GM12878 (cell line): ENCODE data around the gene EEFSEC. TPM values are rescaled to one million over a fixed set of nuclear protein-coding genes. Genes with fewer than 3 reads are reported as not detected.

Source experiments
- ATAC-seq: fragments of 200-7000 bp; cut with Tn5 transposase; 3 replicates; pipeline ENCODE4 v1.9.1; 2020; ENCODE audit warnings: mild to moderate bottlenecking, moderate library complexity
- BruUV-seq: library from RNA; stranded (reverse); fragments of 400-500 nt; replicated peaks from 2 replicates; lab custom pipeline; 2021; lab: Mats Ljungman, UMichigan
- CTCF ChIA-PET: fragments of 300-600 bp; sonication (Branson Sonifier 250); formaldehyde crosslinking; extraction: SDS; loops from one replicate; lab custom pipeline; 2021; ENCODE audit warnings: inconsistent platforms; lab: Yijun Ruan, JAX
- POLR2A ChIA-PET: fragments of 350-600 bp; formaldehyde crosslinking; extraction: SDS; loops from one replicate; lab custom pipeline; 2021; ENCODE audit warnings: inconsistent platforms; lab: Charles Lee
- RAD21 ChIA-PET: fragments of 300-600 bp; sonication (Branson Sonifier 250); formaldehyde crosslinking; loops from one replicate; lab custom pipeline; 2023; ENCODE audit warnings: antibody characterized with exemption; ENCODE audit not compliant: unreplicated experiment; lab: Charles Lee
- SMC1A ChIA-PET: fragments of 300-600 bp; sonication (Branson Sonifier 250); formaldehyde crosslinking; loops from one replicate; lab custom pipeline; 2023; ENCODE audit not compliant: unreplicated experiment, uncharacterized antibody; lab: Charles Lee
- DNase-seq: peaks from one replicate; pipeline ENCODE4 v3.0.0-alpha.2; 2011; ENCODE audit warnings: low read depth, low spot score
- FAIRE-seq: peaks from 3 replicates; lab custom pipeline; 2011; peaks lifted over from hg19 to GRCh38; lab: Jason Lieb, UNC
- H2AFZ ChIP-seq: 2 replicates; pipeline ENCODE4 v1.6.0; 2011; ENCODE audit warnings: low read depth, low read length, control low read depth; ENCODE audit not compliant: control insufficient read depth
- H3K27ac ChIP-seq: 2 replicates; pipeline ENCODE4 v1.5.1; 2011; ENCODE audit warnings: control low read depth; ENCODE audit not compliant: control insufficient read depth, insufficient read depth
- H3K27me3 ChIP-seq, 2 experiments: replicated peaks in 1 of 2; 2 replicates each; pipeline versions ENCODE4 v1.6.0 to v1.6.1; 2011; ENCODE audit warnings: low read length in 1 of 2; ENCODE audit not compliant: control insufficient read depth in 2 of 2, insufficient read depth in 2 of 2
- H3K36me3 ChIP-seq, 2 experiments: 2 replicates each; pipeline ENCODE4 v1.5.1; 2011; ENCODE audit warnings: low read length in 1 of 2; ENCODE audit not compliant: control insufficient read depth in 2 of 2, insufficient read depth in 2 of 2
- H3K4me1 ChIP-seq: 2 replicates; pipeline ENCODE4 v1.6.1; 2011; ENCODE audit warnings: mild to moderate bottlenecking, low read length, moderate library complexity, mixed read lengths; ENCODE audit not compliant: control insufficient read depth, insufficient read depth
- H3K4me2 ChIP-seq: 2 replicates; pipeline ENCODE4 v1.6.0; 2011; ENCODE audit warnings: control low read depth; ENCODE audit not compliant: control insufficient read depth, insufficient read depth
- H3K4me3 ChIP-seq: fragments of 200-600 bp; sonication (generic); 2 replicates; pipeline ENCODE4 v1.5.1; 2016
- H3K79me2 ChIP-seq: 2 replicates; pipeline ENCODE4 v1.6.0; 2011; ENCODE audit warnings: low read length; ENCODE audit not compliant: control insufficient read depth, insufficient read depth
- H3K9ac ChIP-seq: 2 replicates; pipeline ENCODE4 v1.8.0; 2011; ENCODE audit warnings: low read length, control low read depth, mixed read lengths; ENCODE audit not compliant: control insufficient read depth, insufficient read depth
- H3K9me3 ChIP-seq: replicated peaks from 3 replicates; pipeline ENCODE4 v1.5.1; 2011; ENCODE audit warnings: mild to moderate bottlenecking, low read length; ENCODE audit not compliant: control insufficient read depth, insufficient read depth
- H4K20me1 ChIP-seq: 2 replicates; pipeline ENCODE4 v1.6.0; 2011; ENCODE audit not compliant: control insufficient read depth, insufficient read depth
- BRCA1 ChIP-seq: IDR thresholded peaks from 2 replicates; pipeline ENCODE4 v1.6.1; 2011; ENCODE audit warnings: low read depth, low read length, improper control_type of control experiment
- CBX3 ChIP-seq: fragments of 200-600 bp; sonication (generic); IDR thresholded peaks from 2 replicates; pipeline ENCODE4 v1.6.1; 2016; ENCODE audit warnings: low read depth, borderline replicate concordance
- E4F1 ChIP-seq: fragments of 450-650 bp; IDR thresholded peaks from 2 replicates; pipeline ENCODE4 v1.6.1; 2018; ENCODE audit warnings: borderline replicate concordance, mild to moderate bottlenecking; ENCODE audit not compliant: partially characterized antibody
- EGR1 ChIP-seq, 2 experiments: IDR thresholded peaks; 1 replicate in 1 of 2; 2 replicates in 1 of 2; pipeline ENCODE4 v1.6.1; 2011 to 2012; ENCODE audit warnings: low read depth in 2 of 2, low read length in 2 of 2, borderline replicate concordance in 1 of 2, mild to moderate bottlenecking in 1 of 2, moderate library complexity in 1 of 2
- EP300 ChIP-seq, 2 experiments: fragments of 150-350 bp in 1 of 2; IDR thresholded peaks; 2 replicates each; pipeline ENCODE4 v1.6.1; 2011 to 2012; ENCODE audit warnings: low read depth in 2 of 2, low read length in 2 of 2, borderline replicate concordance in 1 of 2, improper control_type of control experiment in 1 of 2, inconsistent platforms in 1 of 2; ENCODE audit not compliant: control insufficient read depth in 1 of 2
- HDGF ChIP-seq: fragments of 450-650 bp; IDR thresholded peaks from 2 replicates; pipeline ENCODE4 v1.6.1; 2016; ENCODE audit warnings: antibody characterized with exemption
- IKZF2 ChIP-seq, 2 experiments: fragments of 450-650 bp; IDR thresholded peaks; 2 replicates each; pipeline ENCODE4 v1.6.1; 2017; ENCODE audit warnings: mild to moderate bottlenecking in 2 of 2, moderate library complexity in 2 of 2
- MYB ChIP-seq: fragments of 150-350 bp; IDR thresholded peaks from 2 replicates; pipeline ENCODE4 v1.6.1; 2014; ENCODE audit warnings: mild to moderate bottlenecking, low read depth, low read length, borderline replicate concordance
- NFXL1 ChIP-seq: fragments of 450-650 bp; IDR thresholded peaks from 2 replicates; pipeline ENCODE4 v1.6.1; 2017; ENCODE audit warnings: antibody characterized with exemption, mild to moderate bottlenecking, borderline replicate concordance
- NFYA ChIP-seq: IDR thresholded peaks from 2 replicates; pipeline ENCODE4 v1.6.1; 2011; ENCODE audit warnings: low read depth, mild to moderate bottlenecking, low read length, improper control_type of control experiment, borderline replicate concordance
- PML ChIP-seq: IDR thresholded peaks from 2 replicates; pipeline ENCODE4 v1.6.1; 2012; ENCODE audit warnings: low read length, inconsistent platforms
- RBBP5 ChIP-seq: fragments of 200-600 bp; sonication (generic); conservative IDR thresholded peaks from 2 replicates; pipeline ENCODE4 v1.6.1; 2016
- SP1 ChIP-seq: IDR thresholded peaks from one replicate; pipeline ENCODE4 v1.6.1; 2011; ENCODE audit warnings: low read depth, low read length
- SUZ12 ChIP-seq: fragments of 200-600 bp; sonication (generic); IDR thresholded peaks from one replicate; pipeline ENCODE4 v1.6.1; 2018; ENCODE audit warnings: antibody characterized with exemption, mild to moderate bottlenecking; ENCODE audit not compliant: unreplicated experiment
- TCF12 ChIP-seq: IDR thresholded peaks from 2 replicates; pipeline ENCODE4 v1.6.1; 2011; ENCODE audit warnings: low read depth, mild to moderate bottlenecking, low read length
- TCF3 ChIP-seq: IDR thresholded peaks from 2 replicates; pipeline ENCODE4 v1.6.1; 2012; ENCODE audit warnings: low read depth, mild to moderate bottlenecking, low read length, borderline replicate concordance; ENCODE audit not compliant: insufficient read depth
- WGBS: methylation state at CpG from one replicate; pipeline ENCODE4 v1.1.6; 2016; ENCODE audit warnings: low lambda C conversion rate; ENCODE audit not compliant: insufficient replicate concordance, insufficient coverage; ENCODE audit errors: missing lambda C conversion rate; 5-methylcytosine and 5-hydroxymethylcytosine counted together
- in situ Hi-C: fragments of 300-500 bp; cut with MboI; formaldehyde crosslinking; loops from 9 replicates; pipeline ENCODE4 v1.14.3; 2018; ENCODE audit warnings: mixed read lengths
- intact Hi-C: fragments of 100-400 bp; cut with micrococcal nuclease; formaldehyde crosslinking; loops from one replicate; pipeline ENCODE4 v1.14.2; 2022; ENCODE audit not compliant: unreplicated experiment
- polyA plus RNA-seq, 11 experiments: library from polyadenylated mRNA; depleted of rRNA in 4 of 11; unstranded in 6 of 11; stranded (reverse) in 5 of 11; fragments of >200 nt; fragmentation: Nextera tagmentation in 4 of 11; fragmentation: Illumina TruSeq in 1 of 11; extraction: Ambion mirVana in 4 of 11; extraction: Trizol in 1 of 11; gene quantifications; 1 replicate in 1 of 11; 2 replicates in 10 of 11; pipeline versions ENCODE4 v1.2.1 to v1.2.3, GENCODE V29; 2011 to 2016; ENCODE audit warnings: inconsistent platforms in 2 of 11, missing spikeins in 2 of 11, low read depth in 1 of 11
- total RNA-seq, 4 experiments: library from RNA; depleted of rRNA in 3 of 4; stranded (reverse); fragments of >200 nt in 3 of 4; fragmentation: Illumina TruSeq in 1 of 4; extraction: Trizol in 1 of 4; gene quantifications; 2 replicates each; pipeline versions ENCODE4 v1.2.1 to v1.2.3, GENCODE V29; 2013 to 2021

Gene EEFSEC
- total and polyA plus RNA-seq, 10 of the 15 experiments (the other 5 are each of a cell fraction or from before 2014, with no cell fraction given), result 0.29 to 29.1 (median 16.1) TPM

- no peaks in the 10 kb centered on the region for H3K79me2 ChIP-seq
- H4K20me1 ChIP-seq, result no peaks in the 10 kb centered on the region
- H3K4me1 ChIP-seq, result peaks cover 12% of the 10 kb centered on the region
- ChIA-PET CTCF (no interaction called here), RAD21 (no interaction called here), POLR2A (no interaction called here), SMC1A (no interaction called here)
- FAIRE-seq, result no peak
- no peak overlapping the region for H3K9ac ChIP-seq
- no TSS peak for BruUV-seq
- DNase-seq, result no peak
- no peaks in the 10 kb centered on the region; the same call in 2 of the 3 replicates for H3K9me3 ChIP-seq
- TF ChIP-seq RBBP5, result no peak
- no peak for TF ChIP-seq PML
- no peak for TF ChIP-seq BRCA1
- TF ChIP-seq CBX3, result no peak
- TF ChIP-seq TCF3, result no peak
- TF ChIP-seq EGR1 (IDR thresholded peaks at IDR 0.05; ENCODE audit: borderline replicate concordance in 1 of 2, low read depth in 2 of 2, low read length in 2 of 2), result no peak
- H3K27me3 ChIP-seq, result peaks cover 1 to 3% of the 10 kb centered on the region in 2 experiments; a peak in 2 of 4 replicates
- H3K36me3 ChIP-seq, result no peaks in the 10 kb centered on the region
- WGBS, result 0% methylated on average over 1 of the region's 1 CpG
- no peak overlapping the region for H3K4me2 ChIP-seq
- no peak overlapping the region for H3K27ac ChIP-seq
- in situ Hi-C loops, result no loop called here
- H2AFZ ChIP-seq, result no peak overlapping the region
- no peak for ATAC-seq
- intact Hi-C loops, result no loop called here
- no peak overlapping the region for H3K4me3 ChIP-seq
These were observed 292.1 kb downstream of the EEFSEC start for GRCh38 chr3:128445357-128445756.

GRCh38 chr3:128446821-128447220, 293.5 kb downstream of the EEFSEC start:
- Histone ChIP-seq H3K27me3 (peaks cover 0 to 1% of the 10 kb centered on the region in 2 experiments; a peak in 1 of 4 replicates), H3K4me3 (no peak overlapping the region), H3K9ac (no peak overlapping the region), H3K9me3 (no peaks in the 10 kb centered on the region; the same call in 2 of the 3 replicates), H3K36me3 (no peaks in the 10 kb centered on the region), H2AFZ (no peak overlapping the region), H4K20me1 (no peaks in the 10 kb centered on the region), H3K79me2 (no peaks in the 10 kb centered on the region), H3K4me2 (no peak overlapping the region), H3K27ac (no peak overlapping the region), H3K4me1 (peaks cover 12% of the 10 kb centered on the region)
- in situ Hi-C loops (no loop called here), intact Hi-C loops (no loop called here)
- ChIA-PET RAD21 (no interaction called here), POLR2A (no interaction called here), SMC1A (no interaction called here), CTCF (no interaction called here)
- DNase-seq (no peak), ATAC-seq (no peak), FAIRE-seq (no peak)
- 100% methylated on average over 1 of the region's 1 CpG for WGBS
- BruUV-seq, result no TSS peak
- TF ChIP-seq IKZF2 (IDR thresholded peaks at IDR 0.05) (no peak), MYB (no peak), HDGF (no peak), CBX3 (no peak), TCF12 (no peak), E4F1 (no peak), EP300 (IDR thresholded peaks at IDR 0.05; ENCODE audit: borderline replicate concordance in 1 of 2, control insufficient read depth in 1 of 2, low read depth in 2 of 2, low read length in 2 of 2) (no peak), NFXL1 (no peak), SUZ12 (no peak), NFYA (no peak), SP1 (no peak)
